Erythroblast (primary cell): ENCODE data around the gene BCAP29.

Experiments used
- GATA1 ChIP-seq: IDR thresholded peaks from 2 replicates; pipeline ENCODE4 v1.6.1; 2011; ENCODE audit warnings: low read depth, mild to moderate bottlenecking, control low read depth, low read length, moderate library complexity
- POLR2A ChIP-seq: IDR thresholded peaks from 2 replicates; pipeline ENCODE4 v1.6.1; 2011; ENCODE audit warnings: mild to moderate bottlenecking, low read length

GRCh38 chr7:107643938-107644308, 63.9 kb downstream of the BCAP29 start:
- TF ChIP-seq POLR2A, result no peak
- TF ChIP-seq GATA1, result no peak
